Measurements from ENCODE around the gene HSPB2.

Gene HSPB2

GRCh38 chr11:111923951-111924350 is 11.4 kb downstream of the HSPB2 start:
- TF ChIP-seq, protein P1, sequence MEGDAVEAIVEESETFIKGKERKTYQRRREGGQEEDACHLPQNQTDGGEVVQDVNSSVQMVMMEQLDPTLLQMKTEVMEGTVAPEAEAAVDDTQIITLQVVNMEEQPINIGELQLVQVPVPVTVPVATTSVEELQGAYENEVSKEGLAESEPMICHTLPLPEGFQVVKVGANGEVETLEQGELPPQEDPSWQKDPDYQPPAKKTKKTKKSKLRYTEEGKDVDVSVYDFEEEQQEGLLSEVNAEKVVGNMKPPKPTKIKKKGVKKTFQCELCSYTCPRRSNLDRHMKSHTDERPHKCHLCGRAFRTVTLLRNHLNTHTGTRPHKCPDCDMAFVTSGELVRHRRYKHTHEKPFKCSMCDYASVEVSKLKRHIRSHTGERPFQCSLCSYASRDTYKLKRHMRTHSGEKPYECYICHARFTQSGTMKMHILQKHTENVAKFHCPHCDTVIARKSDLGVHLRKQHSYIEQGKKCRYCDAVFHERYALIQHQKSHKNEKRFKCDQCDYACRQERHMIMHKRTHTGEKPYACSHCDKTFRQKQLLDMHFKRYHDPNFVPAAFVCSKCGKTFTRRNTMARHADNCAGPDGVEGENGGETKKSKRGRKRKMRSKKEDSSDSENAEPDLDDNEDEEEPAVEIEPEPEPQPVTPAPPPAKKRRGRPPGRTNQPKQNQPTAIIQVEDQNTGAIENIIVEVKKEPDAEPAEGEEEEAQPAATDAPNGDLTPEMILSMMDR (conservative IDR thresholded peaks at IDR 0.05; ENCODE audit: low read length), result no peak
- TF ChIP-seq EZH2phosphoT487 (IDR thresholded peaks at IDR 0.05; ENCODE audit: borderline replicate concordance), result no peak

DNA sequence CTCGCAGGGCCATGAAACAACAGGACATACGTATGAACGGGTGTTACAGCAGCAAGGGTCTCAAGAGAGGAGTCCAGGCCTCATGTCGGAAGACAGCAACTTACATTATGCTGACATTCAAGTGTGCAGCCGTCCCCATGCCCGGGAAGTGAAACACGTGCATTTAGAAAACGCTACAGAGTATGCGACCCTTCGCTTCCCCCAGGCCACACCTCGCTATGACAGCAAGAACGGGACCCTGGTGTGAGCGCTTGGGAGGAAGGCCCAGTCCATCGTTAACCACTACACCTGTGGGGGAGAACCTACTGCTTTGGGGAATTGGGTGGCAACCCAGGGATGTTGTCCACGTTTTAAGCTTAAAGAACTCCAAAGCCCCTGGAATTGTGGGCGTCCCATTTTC is 13.4 kb downstream of the HSPB2 start:
- H3K9me2 ChIP-seq (replicated peaks; ENCODE audit: low read depth, low read length), result no peaks in the 10 kb centered on the region
- H4K20me1 ChIP-seq (ENCODE audit: insufficient read depth, low read length, poor library complexity, severe bottlenecking), result no peaks in the 10 kb centered on the region
- H3K9me3 ChIP-seq (ENCODE audit: insufficient read depth, low read depth, low read length), result no peaks in the 10 kb centered on the region
- TF ChIP-seq, protein P1 (conservative IDR thresholded peaks at IDR 0.05; ENCODE audit: low read length), result no peak
- TF ChIP-seq EZH2phosphoT487 (IDR thresholded peaks at IDR 0.05; ENCODE audit: borderline replicate concordance), result no peak
- H2AFZ ChIP-seq (ENCODE audit: low read length), result peak overlapping the region; percentile 79; the same call in 1 of the 2 replicates
- H3K79me2 ChIP-seq (ENCODE audit: insufficient read depth, low read length), result no peaks in the 10 kb centered on the region
- H3K9ac ChIP-seq (ENCODE audit: low read depth, low read length, poor library complexity, severe bottlenecking), result peak overlapping the region; percentile 78
- H3K4me1 ChIP-seq (ENCODE audit: insufficient read depth, low read length, poor library complexity, severe bottlenecking), result peaks cover 7% of the 10 kb centered on the region
- no peaks in the 10 kb centered on the region for H3K27me3 ChIP-seq (ENCODE audit: insufficient read depth, low read length, poor library complexity, severe bottlenecking)
- no peaks in the 10 kb centered on the region for H3K36me3 ChIP-seq (ENCODE audit: insufficient read depth, low read length)
- H3K4me2 ChIP-seq (ENCODE audit: low read depth, low read length, poor library complexity, severe bottlenecking), result peak overlapping the region; percentile 81
- H3K4me3 ChIP-seq (ENCODE audit: low read length, poor library complexity, severe bottlenecking), result peak overlapping the region; percentile 75
- peaks cover 4% of the 10 kb centered on the region; the same call in 1 of the 2 replicates for H3F3A ChIP-seq (ENCODE audit: low read depth)

More at GRCh38 chr11:111923951-111924350, 11.4 kb downstream of the HSPB2 start:
- Histone ChIP-seq H3K79me2 (ENCODE audit: insufficient read depth, low read length) (no peaks in the 10 kb centered on the region), H3F3A (ENCODE audit: low read depth) (no peaks in the 10 kb centered on the region), H3K4me2 (ENCODE audit: low read depth, low read length, poor library complexity, severe bottlenecking) (no peak overlapping the region), H3K9me2 (replicated peaks; ENCODE audit: low read depth, low read length) (no peaks in the 10 kb centered on the region), H3K4me1 (ENCODE audit: insufficient read depth, low read length, poor library complexity, severe bottlenecking) (peaks cover 7% of the 10 kb centered on the region), H3K9me3 (ENCODE audit: insufficient read depth, low read depth, low read length) (no peaks in the 10 kb centered on the region), H3K27me3 (ENCODE audit: insufficient read depth, low read length, poor library complexity, severe bottlenecking) (no peaks in the 10 kb centered on the region), H3K4me3 (ENCODE audit: low read length, poor library complexity, severe bottlenecking) (no peak overlapping the region), H4K20me1 (ENCODE audit: insufficient read depth, low read length, poor library complexity, severe bottlenecking) (no peaks in the 10 kb centered on the region), H2AFZ (ENCODE audit: low read length) (0 out of 2 replicates have a peak overlapping the region, but pooled peaks have one; percentile 41), H3K9ac (ENCODE audit: low read depth, low read length, poor library complexity, severe bottlenecking) (no peak overlapping the region), H3K36me3 (ENCODE audit: insufficient read depth, low read length) (no peaks in the 10 kb centered on the region)

- Histone ChIP-seq H3K9me2 (replicated peaks; ENCODE audit: low read depth, low read length) (no peaks in the 10 kb centered on the region), H3K36me3 (ENCODE audit: insufficient read depth, low read length) (no peaks in the 10 kb centered on the region), H2AFZ (ENCODE audit: low read length) (peak overlapping the region; percentile 79), H3K27me3 (ENCODE audit: insufficient read depth, low read length, poor library complexity, severe bottlenecking) (no peaks in the 10 kb centered on the region), H3K4me3 (ENCODE audit: low read length, poor library complexity, severe bottlenecking) (peak overlapping the region; percentile 75), H3F3A (ENCODE audit: low read depth) (peaks cover 4% of the 10 kb centered on the region; the same call in 1 of the 2 replicates), H3K4me2 (ENCODE audit: low read depth, low read length, poor library complexity, severe bottlenecking) (peak overlapping the region; percentile 81), H4K20me1 (ENCODE audit: insufficient read depth, low read length, poor library complexity, severe bottlenecking) (no peaks in the 10 kb centered on the region), H3K79me2 (ENCODE audit: insufficient read depth, low read length) (no peaks in the 10 kb centered on the region), H3K4me1 (ENCODE audit: insufficient read depth, low read length, poor library complexity, severe bottlenecking) (peaks cover 7% of the 10 kb centered on the region), H3K9ac (ENCODE audit: low read depth, low read length, poor library complexity, severe bottlenecking) (peak overlapping the region; percentile 78), H3K9me3 (ENCODE audit: insufficient read depth, low read depth, low read length) (no peaks in the 10 kb centered on the region)
- TF ChIP-seq EZH2phosphoT487 (IDR thresholded peaks at IDR 0.05; ENCODE audit: borderline replicate concordance), result no peak
- TF ChIP-seq, protein P1 (conservative IDR thresholded peaks at IDR 0.05; ENCODE audit: low read length), result 0 out of 2 replicates have a peak, but pooled peaks have one; percentile 11
Measured at GRCh38 chr11:111926505-111927391, 14.2 kb downstream of the HSPB2 start.

All from Loucy (cell line).